ENCODE data around the gene CACNA1H.
"Not testable (repeated sequence)": the region's sequence is repeated elsewhere in the genome, so short reads cannot be mapped to it uniquely, and the experiment has no call there.

Gene CACNA1H

DNA sequence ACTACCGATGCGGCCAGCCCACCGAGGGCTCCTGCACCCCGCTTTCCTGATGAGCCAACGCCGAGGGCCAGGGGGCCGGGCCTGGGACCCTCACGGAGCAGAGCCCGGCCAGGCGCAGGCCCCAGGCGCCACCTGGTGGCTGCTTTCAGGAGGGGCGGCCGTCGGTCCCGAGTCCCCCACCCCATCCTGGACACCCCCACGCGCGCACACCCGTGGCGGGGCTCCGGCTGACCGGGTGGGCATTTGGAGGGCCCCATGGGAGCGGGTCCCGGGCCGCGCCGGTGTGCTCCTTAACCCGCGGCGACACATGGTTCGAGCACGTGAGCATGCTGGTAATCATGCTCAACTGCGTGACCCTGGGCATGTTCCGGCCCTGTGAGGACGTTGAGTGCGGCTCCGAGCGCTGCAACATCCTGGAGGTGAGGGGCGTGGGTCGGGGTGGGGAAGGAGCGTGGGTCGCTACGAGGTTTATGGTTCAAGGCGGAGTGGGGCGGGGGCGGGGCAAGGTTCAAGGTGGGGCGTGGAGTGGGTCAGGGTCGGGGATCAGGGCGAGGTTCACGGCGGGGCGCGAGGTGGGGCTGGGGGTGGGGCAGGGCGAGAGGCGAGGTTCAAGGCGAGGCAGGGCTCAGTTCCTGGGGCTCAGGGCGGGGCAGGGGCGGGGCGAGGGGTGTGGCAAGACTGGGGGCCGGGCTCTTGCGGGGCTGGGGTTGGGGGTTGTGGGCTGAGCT lies 41.9 kb downstream of the CACNA1H start:
- no peak for DNase-seq

GRCh38 chr16:1195393-1195666 lies 42.4 kb downstream of the CACNA1H start:
- DNase-seq: no peak

DNA sequence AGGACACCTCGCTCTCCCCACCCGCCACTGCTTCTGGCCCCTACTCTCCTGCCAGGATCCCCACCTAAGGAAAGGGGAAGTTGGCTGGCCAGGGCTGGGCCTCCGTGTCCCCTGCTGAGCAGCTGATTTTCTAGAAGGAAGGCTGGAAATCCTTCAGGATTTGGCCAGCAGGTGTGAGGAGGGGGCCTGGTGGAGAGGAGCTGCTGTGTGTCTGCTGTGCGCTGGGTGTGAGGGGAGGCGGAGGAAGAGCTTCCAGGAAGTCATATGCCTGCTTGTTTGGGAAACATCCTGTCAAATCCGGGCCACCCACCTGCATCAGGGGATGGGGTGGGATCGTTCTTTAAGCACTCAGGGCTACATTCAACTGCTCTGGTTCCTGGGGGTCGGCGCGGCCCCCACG lies 43.6 kb downstream of the CACNA1H start:
- no peak for DNase-seq

DNA sequence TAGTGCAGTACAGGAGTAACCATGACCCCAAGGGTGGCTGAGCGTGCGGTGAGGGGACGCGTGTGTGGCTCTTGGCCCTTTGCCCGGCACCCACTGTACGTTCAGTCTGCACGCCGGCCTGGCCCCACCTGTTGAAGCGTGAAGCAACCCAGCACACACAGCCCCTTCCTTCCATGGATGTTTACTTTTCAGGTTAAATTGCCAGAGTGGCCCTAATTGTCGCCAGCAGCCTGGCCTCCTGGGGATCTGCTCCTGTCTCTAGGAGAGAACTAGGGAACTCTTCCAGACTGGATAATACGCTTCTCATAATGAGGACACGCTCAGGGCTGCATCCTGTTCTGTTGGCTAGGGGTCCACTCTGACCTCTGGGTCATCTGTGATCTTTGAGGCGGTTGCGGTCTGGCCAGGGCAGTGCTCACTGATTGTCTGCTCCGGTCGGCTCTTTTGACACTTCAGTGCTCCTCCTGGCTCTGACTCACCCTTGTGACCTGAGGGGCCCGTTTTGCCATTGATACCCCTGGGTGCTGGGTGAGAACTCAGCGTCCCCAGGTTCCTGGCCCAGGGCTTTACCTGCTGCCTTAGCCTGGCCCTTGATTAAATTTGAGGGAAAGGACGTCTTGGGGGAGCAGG lies 44.4 kb downstream of the CACNA1H start:
- DNase-seq: peak; percentile 60

- DNase-seq: no peak
Measured at GRCh38 chr16:1198194-1198593, 45.3 kb downstream of the CACNA1H start.

- not testable (repeated sequence) for DNase-seq
Measured at GRCh38 chr16:1198671-1199346, 45.9 kb downstream of the CACNA1H start.

GRCh38 chr16:1199347-1200013 lies 46.6 kb downstream of the CACNA1H start:
- DNase-seq: no peak

GRCh38 chr16:1200014-1200627 lies 47.2 kb downstream of the CACNA1H start:
- no peak for DNase-seq

GRCh38 chr16:1201444-1201843 lies 48.5 kb downstream of the CACNA1H start:
- DNase-seq: no peak

DNA sequence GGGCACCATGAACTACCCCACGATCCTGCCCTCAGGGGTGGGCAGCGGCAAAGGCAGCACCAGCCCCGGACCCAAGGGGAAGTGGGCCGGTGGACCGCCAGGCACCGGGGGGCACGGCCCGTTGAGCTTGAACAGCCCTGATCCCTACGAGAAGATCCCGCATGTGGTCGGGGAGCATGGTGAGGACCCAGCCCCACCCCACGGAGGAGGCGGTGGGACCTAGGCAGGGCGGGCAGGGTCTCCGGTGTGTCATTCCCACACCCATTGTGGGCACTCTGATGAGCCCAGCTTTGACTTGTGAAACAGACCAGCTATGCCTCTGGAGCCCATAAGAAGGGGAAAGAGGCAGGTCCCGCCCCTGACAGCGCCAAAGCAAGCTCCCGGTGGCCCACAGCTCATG lies 49.4 kb downstream of the CACNA1H start:
- no peak for DNase-seq

GRCh38 chr16:1204933-1205332 lies 52.0 kb downstream of the CACNA1H start:
- DNase-seq: no peak

GRCh38 chr16:1206326-1206725 lies 53.4 kb downstream of the CACNA1H start:
- no peak for DNase-seq

DNA sequence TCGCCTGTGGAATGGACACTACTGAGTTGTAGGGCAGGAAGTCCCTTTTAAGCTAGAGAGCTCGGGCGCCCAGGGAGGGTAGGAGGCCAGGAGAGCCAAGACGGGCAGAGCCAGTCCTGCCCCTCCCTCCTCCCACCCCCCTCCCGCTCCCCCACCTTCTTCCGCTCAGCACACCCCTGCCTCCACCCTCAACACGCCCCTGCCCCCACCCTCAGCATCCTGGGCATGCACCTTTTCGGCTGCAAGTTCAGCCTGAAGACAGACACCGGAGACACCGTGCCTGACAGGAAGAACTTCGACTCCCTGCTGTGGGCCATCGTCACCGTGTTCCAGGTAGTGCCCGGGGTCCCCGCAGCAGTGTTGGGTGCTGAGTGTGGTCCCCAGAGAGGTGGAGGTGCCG lies 53.9 kb downstream of the CACNA1H start:
- no peak for DNase-seq

DNA sequence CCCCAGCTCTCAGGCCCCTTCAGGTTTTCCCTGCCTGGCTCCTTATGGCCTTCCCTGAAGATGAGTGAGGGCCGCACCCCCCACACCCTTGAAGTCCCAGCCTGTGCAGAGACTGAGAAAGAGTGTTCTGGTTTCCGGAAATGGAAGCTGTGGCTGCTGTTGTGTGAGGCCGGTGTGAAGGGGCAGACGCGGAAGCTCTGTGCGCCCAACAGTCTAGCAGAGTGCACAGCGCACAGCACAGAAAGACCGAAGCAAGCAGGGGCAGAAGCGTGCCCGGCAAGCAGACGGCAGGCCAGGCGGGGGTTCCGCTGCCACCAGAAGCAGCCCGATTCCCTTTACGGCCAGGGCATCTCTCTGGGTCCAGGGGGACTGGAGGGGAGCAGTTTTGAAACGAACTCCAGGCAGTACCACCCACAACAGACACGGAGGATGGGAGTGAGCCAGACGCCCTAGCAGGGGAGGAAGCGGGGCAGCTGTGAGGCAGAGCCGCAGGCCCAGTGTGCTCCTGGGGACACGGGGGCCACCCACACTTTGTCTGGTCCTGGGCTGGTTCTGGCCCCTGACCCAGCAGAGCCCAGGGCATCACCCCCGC lies 55.4 kb downstream of the CACNA1H start:
- no peak for DNase-seq

DNA sequence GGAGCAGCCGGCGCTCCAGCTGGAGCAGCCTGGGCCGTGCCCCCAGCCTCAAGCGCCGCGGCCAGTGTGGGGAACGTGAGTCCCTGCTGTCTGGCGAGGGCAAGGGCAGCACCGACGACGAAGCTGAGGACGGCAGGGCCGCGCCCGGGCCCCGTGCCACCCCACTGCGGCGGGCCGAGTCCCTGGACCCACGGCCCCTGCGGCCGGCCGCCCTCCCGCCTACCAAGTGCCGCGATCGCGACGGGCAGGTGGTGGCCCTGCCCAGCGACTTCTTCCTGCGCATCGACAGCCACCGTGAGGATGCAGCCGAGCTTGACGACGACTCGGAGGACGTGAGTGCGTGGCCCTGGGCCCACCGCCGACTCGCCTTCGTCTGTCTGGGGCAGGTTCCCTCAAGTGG lies 56.2 kb downstream of the CACNA1H start:
- no peak for DNase-seq

GRCh38 chr16:1210461-1210860 lies 57.6 kb downstream of the CACNA1H start:
- DNase-seq: no peak

GRCh38 chr16:1211451-1212268 lies 58.8 kb downstream of the CACNA1H start:
- DNase-seq: no peak

- DNase-seq: no peak
Measured at GRCh38 chr16:1212616-1213194, 59.8 kb downstream of the CACNA1H start.

DNA sequence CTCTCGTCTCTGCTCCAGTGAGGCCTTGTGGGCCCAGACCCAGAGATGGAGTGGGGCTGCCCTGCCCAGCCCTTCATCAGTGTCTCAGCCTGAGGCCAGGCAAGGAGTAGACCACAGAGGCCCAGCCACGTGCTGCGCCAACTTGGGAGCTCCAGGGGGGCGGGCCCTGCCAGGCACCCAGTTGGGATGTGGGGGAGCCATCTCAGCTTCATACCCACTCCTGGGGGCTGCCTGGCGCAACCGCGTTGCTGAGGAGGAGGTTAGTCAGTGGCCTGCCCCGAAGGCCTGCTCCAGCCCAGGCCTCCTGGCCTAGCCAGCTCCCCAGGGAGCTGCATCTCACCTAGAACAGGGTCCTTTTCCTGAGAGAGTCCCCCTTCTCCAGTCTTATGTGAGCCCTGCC lies 60.3 kb downstream of the CACNA1H start:
- DNase-seq: no peak

- DNase-seq: no peak
Measured at GRCh38 chr16:1213796-1214372, 61.0 kb downstream of the CACNA1H start.

- no peak for DNase-seq
Measured at GRCh38 chr16:1214719-1215118, 61.8 kb downstream of the CACNA1H start.
